ENCODE data around the gene POMT2.

Gene POMT2

GRCh38 chr14:77241955-77242354 lies 78.7 kb downstream of the POMT2 start:
- Histone ChIP-seq H3K4me3 (ENCODE audit: low read depth, low read length, poor library complexity, severe bottlenecking) (no peak overlapping the region), H4K20me1 (ENCODE audit: insufficient read depth, low read length) (no peaks in the 10 kb centered on the region), H3K27ac (ENCODE audit: low read depth, low read length, poor library complexity, severe bottlenecking) (no peak overlapping the region), H2AFZ (ENCODE audit: low read length) (no peak overlapping the region), H3K79me2 (ENCODE audit: insufficient read depth, low read length) (no peaks in the 10 kb centered on the region), H3K9me3 (ENCODE audit: low read length) (no peaks in the 10 kb centered on the region), H3F3A (ENCODE audit: insufficient read depth, low read length) (no peaks in the 10 kb centered on the region), H3K4me1 (ENCODE audit: insufficient read depth, low read length, severe bottlenecking) (peaks cover 24% of the 10 kb centered on the region), H3K4me2 (ENCODE audit: low read length) (no peak overlapping the region), H3K9ac (ENCODE audit: low read length) (no peak overlapping the region), H3K9me2 (ENCODE audit: low read depth, low read length) (no peaks in the 10 kb centered on the region), H3K36me3 (ENCODE audit: insufficient read depth, low read length) (peaks cover 4% of the 10 kb centered on the region; the same call in 1 of the 2 replicates), H3K27me3 (ENCODE audit: insufficient read depth, low read length) (no peaks in the 10 kb centered on the region)
- no peak for TF ChIP-seq EZH2 (IDR thresholded peaks at IDR 0.05; ENCODE audit: borderline replicate concordance, low read length)
- no peak for TF ChIP-seq CTCF (IDR thresholded peaks at IDR 0.05; ENCODE audit: low read length)

GRCh38 chr14:77240336-77240915 lies 80.3 kb downstream of the POMT2 start:
- no peaks in the 10 kb centered on the region for H3K36me3 ChIP-seq (ENCODE audit: insufficient read depth, low read length)
- no peaks in the 10 kb centered on the region for H3K9me3 ChIP-seq (ENCODE audit: low read length)
- H3K79me2 ChIP-seq (ENCODE audit: insufficient read depth, low read length), result no peaks in the 10 kb centered on the region
- no peaks in the 10 kb centered on the region for H3F3A ChIP-seq (ENCODE audit: insufficient read depth, low read length)
- H4K20me1 ChIP-seq (ENCODE audit: insufficient read depth, low read length), result no peaks in the 10 kb centered on the region
- H3K4me1 ChIP-seq (ENCODE audit: insufficient read depth, low read length, severe bottlenecking), result peaks cover 24% of the 10 kb centered on the region
- H3K27ac ChIP-seq (ENCODE audit: low read depth, low read length, poor library complexity, severe bottlenecking), result no peak overlapping the region
- no peak overlapping the region for H3K4me3 ChIP-seq (ENCODE audit: low read depth, low read length, poor library complexity, severe bottlenecking)
- H3K27me3 ChIP-seq (ENCODE audit: insufficient read depth, low read length), result no peaks in the 10 kb centered on the region
- no peaks in the 10 kb centered on the region for H3K9me2 ChIP-seq (ENCODE audit: low read depth, low read length)
- TF ChIP-seq CTCF (IDR thresholded peaks at IDR 0.05; ENCODE audit: low read length) (no peak), EZH2 (IDR thresholded peaks at IDR 0.05; ENCODE audit: borderline replicate concordance, low read length) (no peak)
- no peak overlapping the region for H2AFZ ChIP-seq (ENCODE audit: low read length)
- H3K9ac ChIP-seq (ENCODE audit: low read length), result no peak overlapping the region
- H3K4me2 ChIP-seq (ENCODE audit: low read length), result no peak overlapping the region

- Histone ChIP-seq H2AFZ (ENCODE audit: low read length) (no peak overlapping the region), H3F3A (ENCODE audit: insufficient read depth, low read length) (no peaks in the 10 kb centered on the region), H3K36me3 (ENCODE audit: insufficient read depth, low read length) (no peaks in the 10 kb centered on the region), H3K4me2 (ENCODE audit: low read length) (no peak overlapping the region), H3K79me2 (ENCODE audit: insufficient read depth, low read length) (no peaks in the 10 kb centered on the region), H3K4me1 (ENCODE audit: insufficient read depth, low read length, severe bottlenecking) (peaks cover 24% of the 10 kb centered on the region), H3K27ac (ENCODE audit: low read depth, low read length, poor library complexity, severe bottlenecking) (no peak overlapping the region), H4K20me1 (ENCODE audit: insufficient read depth, low read length) (no peaks in the 10 kb centered on the region), H3K9ac (ENCODE audit: low read length) (no peak overlapping the region), H3K27me3 (ENCODE audit: insufficient read depth, low read length) (no peaks in the 10 kb centered on the region), H3K9me3 (ENCODE audit: low read length) (no peaks in the 10 kb centered on the region), H3K9me2 (ENCODE audit: low read depth, low read length) (no peaks in the 10 kb centered on the region), H3K4me3 (ENCODE audit: low read depth, low read length, poor library complexity, severe bottlenecking) (no peak overlapping the region)
- TF ChIP-seq EZH2 (IDR thresholded peaks at IDR 0.05; ENCODE audit: borderline replicate concordance, low read length), result no peak
- TF ChIP-seq CTCF (IDR thresholded peaks at IDR 0.05; ENCODE audit: low read length), result no peak
Measured at GRCh38 chr14:77239412-77239811, 81.3 kb downstream of the POMT2 start.
